Stimulated activated CD4-positive, alpha-beta T cell treated with anti-CD3 and anti-CD28 coated beads, TNF-alpha, amount 100 ng/mL, for 1 hour (primary cell): ENCODE results near the gene TRAPPC6A.

Source experiments
- DNase-seq, 3 donors: peaks; one replicate each; pipeline ENCODE4 v3.0.0-alpha.2; 2020; ENCODE audit warnings: low read depth in 3 of 3, low spot score in 1 of 3

The TRAPPC6A gene

GRCh38 chr19:45150180-45150579, 27.9 kb downstream of the TRAPPC6A start:
- no peak for DNase-seq

- no peak for DNase-seq
Observed at GRCh38 chr19:45149129-45149528, 28.9 kb downstream of the TRAPPC6A start.

- DNase-seq = no peak
Observed at GRCh38 chr19:45147835-45148676, 30.0 kb downstream of the TRAPPC6A start.

- no peak for DNase-seq
Observed at GRCh38 chr19:45146741-45147205, 31.3 kb downstream of the TRAPPC6A start.

GRCh38 chr19:45146251-45146650, 31.8 kb downstream of the TRAPPC6A start:
- DNase-seq = no peak

- DNase-seq = no peak
Observed at GRCh38 chr19:45145270-45146189, 32.5 kb downstream of the TRAPPC6A start.

GRCh38 chr19:45144431-45145269, 33.4 kb downstream of the TRAPPC6A start:
- no peak for DNase-seq

- no peak for DNase-seq
Observed at GRCh38 chr19:45142726-45143110, 35.3 kb downstream of the TRAPPC6A start.

- DNase-seq = no peak
Observed at GRCh38 chr19:45142016-45142725, 35.9 kb downstream of the TRAPPC6A start.

- DNase-seq = no peak
Observed at GRCh38 chr19:45141203-45141900, 36.7 kb downstream of the TRAPPC6A start.

- no peak for DNase-seq
Observed at GRCh38 chr19:45140533-45140932, 37.5 kb downstream of the TRAPPC6A start.

- DNase-seq = no peak
Observed at GRCh38 chr19:45140144-45140503, 37.9 kb downstream of the TRAPPC6A start.

- no peak for DNase-seq
Observed at GRCh38 chr19:45139286-45140143, 38.5 kb downstream of the TRAPPC6A start.

GRCh38 chr19:45138303-45138751, 39.7 kb downstream of the TRAPPC6A start:
- no peak for DNase-seq

GRCh38 chr19:45137179-45137761, 40.8 kb downstream of the TRAPPC6A start:
- DNase-seq = no peak

GRCh38 chr19:45136507-45137178, 41.4 kb downstream of the TRAPPC6A start:
- DNase-seq = no peak

- DNase-seq = no peak
Observed at GRCh38 chr19:45135176-45135885, 42.7 kb downstream of the TRAPPC6A start.
